Suprapubic skin (tissue), 4 donors: ENCODE results near the gene PAK3.

Experiments used
- CTCF ChIP-seq, 2 donors: fragments of 200-600 bp in 1 of 2; fragments of 450-650 bp in 1 of 2; sonication (generic) in 1 of 2; IDR thresholded peaks; one replicate each; pipeline ENCODE4 v1.5.1; 2016 to 2019; ENCODE audit warnings: antibody characterized with exemption in 2 of 2, mild to moderate bottlenecking in 1 of 2, moderate library complexity in 1 of 2
- EP300 ChIP-seq: sonication (generic); formaldehyde crosslinking; IDR thresholded peaks from one replicate; pipeline ENCODE4 v1.6.1; 2017; ENCODE audit warnings: antibody characterized with exemption
- POLR2A ChIP-seq, 2 donors: fragments of 450-650 bp; IDR thresholded peaks; one replicate each; pipeline ENCODE4 v1.6.1; 2017; ENCODE audit warnings: antibody characterized with exemption in 2 of 2, mild to moderate bottlenecking in 2 of 2, moderate library complexity in 2 of 2
- POLR2AphosphoS5 ChIP-seq, 3 donors: sonication (generic); formaldehyde crosslinking; IDR thresholded peaks; one replicate each; pipeline ENCODE4 v1.6.1; 2017; ENCODE audit warnings: antibody characterized with exemption in 3 of 3

GRCh38 chrX:111145878-111146277 lies 49.9 kb downstream of the PAK3 start:
- TF ChIP-seq CTCF (IDR thresholded peaks at IDR 0.05): no peak
- TF ChIP-seq EP300: no peak
- TF ChIP-seq POLR2A (IDR thresholded peaks at IDR 0.05): no peak
- TF ChIP-seq POLR2AphosphoS5 (IDR thresholded peaks at IDR 0.05): no peak
